HepG2 (cell line): ENCODE measurements around the gene ABHD1. TPM values are rescaled to one million over a fixed set of nuclear protein-coding genes. Genes with fewer than 3 reads are reported as not detected.

Experiments used
- ARID2 ChIP-seq: sonication (generic); formaldehyde crosslinking; IDR thresholded peaks from 2 replicates; pipeline ENCODE4 v1.8.1; 2022; ENCODE audit warnings: mild to moderate bottlenecking, missing genetic modification reagents, borderline replicate concordance
- ARID3A ChIP-seq: IDR thresholded peaks from 2 replicates; pipeline ENCODE4 v1.6.1; 2012; ENCODE audit warnings: low read depth, low read length, improper control_type of control experiment
- BATF2 ChIP-seq: sonication (generic); formaldehyde crosslinking; IDR thresholded peaks from 2 replicates; pipeline ENCODE4 v1.8.0; 2022; ENCODE audit warnings: mild to moderate bottlenecking, missing genetic modification reagents, moderate library complexity
- DRAP1 ChIP-seq: IDR thresholded peaks from 2 replicates; pipeline ENCODE4 v1.6.1; 2016; ENCODE audit warnings: missing genetic modification reagents, missing compliant biosample characterization
- GABPB1 ChIP-seq: IDR thresholded peaks from 2 replicates; pipeline ENCODE4 v1.6.1; 2016; ENCODE audit warnings: mild to moderate bottlenecking, missing genetic modification reagents, moderate library complexity, missing compliant biosample characterization
- MTF1 ChIP-seq: sonication (generic); formaldehyde crosslinking; IDR thresholded peaks from 2 replicates; pipeline ENCODE4 v1.5.0; 2020; ENCODE audit warnings: missing genetic modification reagents
- NFIB ChIP-seq: sonication (generic); formaldehyde crosslinking; IDR thresholded peaks from 2 replicates; pipeline ENCODE4 v1.9.0; 2021; ENCODE audit warnings: missing genetic modification reagents, mild to moderate bottlenecking, borderline replicate concordance
- PRDM10 ChIP-seq: sonication (generic); formaldehyde crosslinking; IDR thresholded peaks from 2 replicates; pipeline ENCODE4 v1.4.0; 2020; ENCODE audit warnings: low read depth, missing genetic modification reagents
- SOX5 ChIP-seq: IDR thresholded peaks from 2 replicates; pipeline ENCODE4 v1.6.1; 2016; ENCODE audit warnings: borderline replicate concordance
- SYNCRIP ChIP-seq: fragments of 200-400 bp; formaldehyde crosslinking; IDR thresholded peaks from 2 replicates; pipeline ENCODE4 v1.6.1; 2018; ENCODE audit warnings: mild to moderate bottlenecking, low read depth, low read length; ENCODE audit not compliant: insufficient read depth
- TCF7L2 ChIP-seq: IDR thresholded peaks from 2 replicates; pipeline ENCODE4 v1.6.1; 2011; ENCODE audit warnings: mild to moderate bottlenecking, low read depth, low read length, moderate library complexity
- ZFP91 ChIP-seq: sonication (generic); formaldehyde crosslinking; IDR thresholded peaks from 2 replicates; pipeline ENCODE4 v1.9.0; 2022; ENCODE audit warnings: missing genetic modification reagents, mild to moderate bottlenecking, borderline replicate concordance
- ZNF292 ChIP-seq: sonication (generic); formaldehyde crosslinking; IDR thresholded peaks from 2 replicates; pipeline ENCODE4 v1.8.1; 2022; ENCODE audit warnings: mild to moderate bottlenecking, low read depth, missing genetic modification reagents, borderline replicate concordance
- ZNF44 ChIP-seq: sonication (generic); formaldehyde crosslinking; IDR thresholded peaks from 2 replicates; pipeline ENCODE4 v1.5.1; 2020; ENCODE audit warnings: mild to moderate bottlenecking, missing genetic modification reagents
- ZNF674 ChIP-seq: sonication (generic); formaldehyde crosslinking; IDR thresholded peaks from 2 replicates; pipeline ENCODE4 v1.5.0; 2020; ENCODE audit warnings: low read depth, mild to moderate bottlenecking, missing genetic modification reagents
- ZXDC ChIP-seq: sonication (generic); formaldehyde crosslinking; IDR thresholded peaks from 2 replicates; pipeline ENCODE4 v1.5.0; 2020; ENCODE audit warnings: mild to moderate bottlenecking, missing genetic modification reagents
- polyA plus RNA-seq, 8 experiments: library from polyadenylated mRNA; depleted of rRNA in 3 of 8; stranded (reverse) in 7 of 8; unstranded in 1 of 8; fragments of >200 nt; fragmentation: Illumina TruSeq in 4 of 8; extraction: Trizol in 4 of 8; gene quantifications; 2 replicates each; pipeline versions ENCODE4 v1.2.1 to v1.2.3, GENCODE V29; 2011 to 2016; ENCODE audit warnings: low read depth in 4 of 8, missing spikeins in 1 of 8, mixed read lengths in 1 of 8; ENCODE audit not compliant: insufficient read depth in 1 of 8
- total RNA-seq, 5 experiments: library from RNA; depleted of rRNA; stranded (reverse); fragments of >200 nt; fragmentation: Illumina TruSeq; extraction: Trizol; gene quantifications; 2 replicates each; pipeline ENCODE4 v1.2.3, GENCODE V29; 2016; ENCODE audit warnings: low read depth in 1 of 5

ABHD1 gene
- total and polyA plus RNA-seq, 2 of the 13 experiments (the other 11 are each of a cell fraction or from before 2014, with no cell fraction given), result 0.04 to 0.81 TPM

- TF ChIP-seq ZNF292 (peak; percentile 20; the same call in 1 of the 2 replicates), ZNF44 (0 out of 2 replicates have a peak, but pooled peaks have one; percentile 63), ZFP91 (peak; percentile 75), ARID3A (peak; percentile 99), SOX5 (CRISPR knock-in tag) (peak; percentile 99), MTF1 (CRISPR knock-in tag) (no peak), PRDM10 (CRISPR knock-in tag) (peak; percentile 44; the same call in 1 of the 2 replicates), ARID2 (CRISPR knock-in tag) (no peak), DRAP1 (peak; percentile 58), ZXDC (CRISPR knock-in tag) (no peak), SYNCRIP (no peak), TCF7L2 (peak; percentile 94), GABPB1 (peak; percentile 64), ZNF674 (CRISPR knock-in tag) (no peak), BATF2 (CRISPR knock-in tag) (peak; percentile 75; the same call in 1 of the 2 replicates), NFIB (CRISPR knock-in tag) (no peak)
Measured at GRCh38 chr2:27177441-27178351, 54.1 kb downstream of the ABHD1 start (continued).
